ENCODE measurements around the gene EGF.

The EGF gene

DNA sequence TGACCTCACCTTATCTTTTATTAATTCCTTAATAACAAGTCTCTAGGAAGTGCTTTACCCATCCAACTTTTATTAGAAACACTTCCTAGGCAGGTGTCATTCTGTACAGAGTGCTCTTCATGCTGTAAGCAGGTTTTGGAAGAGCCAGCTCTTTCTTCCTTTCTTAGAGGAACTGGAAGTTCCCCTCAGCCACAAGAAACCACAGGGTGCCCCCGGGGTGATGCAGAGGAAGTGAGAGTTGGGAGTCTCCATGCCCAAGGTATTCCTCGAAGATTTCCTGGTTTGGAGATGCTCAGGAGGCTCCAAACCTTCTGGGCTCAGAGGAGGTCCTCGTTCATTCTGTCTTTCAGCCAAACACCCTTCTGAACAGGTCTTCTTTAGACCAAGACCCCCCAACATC, 83.8 kb downstream of the EGF start:
- H3K4me1 ChIP-seq (ENCODE audit: insufficient read depth, low read length): no peaks in the 10 kb centered on the region
- H3K27me3 ChIP-seq (ENCODE audit: insufficient read depth, low read length): no peaks in the 10 kb centered on the region
- no peak overlapping the region for H2AFZ ChIP-seq (ENCODE audit: low read depth, low read length)
- H3K36me3 ChIP-seq (ENCODE audit: insufficient read depth, low read length): no peaks in the 10 kb centered on the region
- H3K9me3 ChIP-seq (ENCODE audit: low read length): no peaks in the 10 kb centered on the region
- no peak overlapping the region for H3K4me3 ChIP-seq (ENCODE audit: low read length)

DNA sequence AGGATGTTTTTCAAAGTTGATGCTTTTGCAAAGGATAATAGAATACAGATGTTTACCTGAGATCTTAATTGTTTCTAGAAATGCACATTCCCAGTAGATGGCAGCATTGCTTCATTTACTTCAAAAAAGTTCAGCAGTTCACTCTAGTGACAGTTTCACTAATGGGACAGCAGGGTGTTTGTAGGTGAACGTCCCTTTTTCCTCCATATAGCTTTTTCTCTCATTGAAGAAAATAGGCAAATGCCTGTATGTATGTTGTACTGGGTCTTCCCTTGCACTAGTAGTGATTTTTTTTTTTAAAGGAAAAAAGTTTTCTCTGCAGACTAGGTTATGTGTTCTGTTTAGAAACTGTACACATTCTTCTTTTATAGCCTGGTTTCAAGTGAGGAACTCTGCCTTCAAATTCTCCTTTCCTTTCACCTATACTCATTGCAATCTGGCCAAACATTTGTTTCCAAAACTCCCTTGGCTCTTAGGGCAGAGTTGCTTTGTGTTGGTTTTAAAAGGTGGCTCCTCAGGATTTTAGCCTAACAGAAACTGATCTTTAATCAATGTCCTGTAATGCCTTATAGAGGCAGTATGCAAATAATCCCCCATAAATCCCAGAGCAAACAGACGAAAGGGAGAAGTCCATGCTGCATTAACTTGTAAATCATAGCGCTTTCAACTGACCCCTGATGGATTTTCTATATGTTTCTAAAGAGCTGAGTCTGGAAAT, 86.3 kb downstream of the EGF start:
- no peaks in the 10 kb centered on the region for H3K27me3 ChIP-seq (ENCODE audit: insufficient read depth, low read length)
- no peak overlapping the region for H2AFZ ChIP-seq (ENCODE audit: low read depth, low read length)
- H3K9me3 ChIP-seq (ENCODE audit: low read length): no peaks in the 10 kb centered on the region
- H3K4me1 ChIP-seq (ENCODE audit: insufficient read depth, low read length): no peaks in the 10 kb centered on the region
- no peak overlapping the region for H3K4me3 ChIP-seq (ENCODE audit: low read length)
- H3K36me3 ChIP-seq (ENCODE audit: insufficient read depth, low read length): no peaks in the 10 kb centered on the region

DNA sequence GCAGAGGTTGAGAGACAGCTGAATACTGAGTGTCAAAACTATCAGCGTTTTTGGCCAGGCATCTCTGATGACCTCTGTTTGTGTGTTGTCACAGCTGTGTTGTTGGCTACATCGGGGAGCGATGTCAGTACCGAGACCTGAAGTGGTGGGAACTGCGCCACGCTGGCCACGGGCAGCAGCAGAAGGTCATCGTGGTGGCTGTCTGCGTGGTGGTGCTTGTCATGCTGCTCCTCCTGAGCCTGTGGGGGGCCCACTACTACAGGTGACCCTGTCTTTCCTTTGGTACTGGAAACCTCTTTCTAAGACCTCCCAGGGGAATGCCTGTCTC, 86.9 kb downstream of the EGF start:
- H3K4me1 ChIP-seq (ENCODE audit: insufficient read depth, low read length): no peaks in the 10 kb centered on the region
- no peaks in the 10 kb centered on the region for H3K27me3 ChIP-seq (ENCODE audit: insufficient read depth, low read length)
- no peak overlapping the region for H2AFZ ChIP-seq (ENCODE audit: low read depth, low read length)
- no peaks in the 10 kb centered on the region for H3K36me3 ChIP-seq (ENCODE audit: insufficient read depth, low read length)
- H3K4me3 ChIP-seq (ENCODE audit: low read length): no peak overlapping the region
- H3K9me3 ChIP-seq (ENCODE audit: low read length): no peaks in the 10 kb centered on the region

DNA sequence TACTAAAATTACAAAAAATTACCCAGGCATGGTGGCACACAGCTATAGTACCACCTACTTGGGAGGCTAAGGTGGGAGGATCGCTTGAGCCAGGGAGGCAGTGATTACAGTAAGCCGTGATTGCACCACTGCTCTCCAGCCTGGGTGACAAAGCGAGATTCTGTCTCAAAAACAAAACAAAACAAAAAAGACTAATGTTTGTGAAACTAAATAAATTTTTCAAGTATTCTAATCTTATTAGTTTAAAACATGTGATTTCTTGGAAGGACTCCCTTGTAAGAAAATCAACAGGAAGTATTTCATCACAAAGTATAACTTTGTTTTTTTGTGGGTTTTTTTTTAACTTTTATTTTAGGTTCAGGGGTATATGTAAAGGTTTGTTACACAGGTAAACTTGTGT, 89.6 kb downstream of the EGF start:
- Histone ChIP-seq H3K4me3 (ENCODE audit: low read length) (no peak overlapping the region), H2AFZ (ENCODE audit: low read depth, low read length) (no peak overlapping the region), H3K4me1 (ENCODE audit: insufficient read depth, low read length) (peaks cover 3% of the 10 kb centered on the region), H3K9me3 (ENCODE audit: low read length) (no peaks in the 10 kb centered on the region), H3K27me3 (ENCODE audit: insufficient read depth, low read length) (no peaks in the 10 kb centered on the region), H3K36me3 (ENCODE audit: insufficient read depth, low read length) (no peaks in the 10 kb centered on the region)

DNA sequence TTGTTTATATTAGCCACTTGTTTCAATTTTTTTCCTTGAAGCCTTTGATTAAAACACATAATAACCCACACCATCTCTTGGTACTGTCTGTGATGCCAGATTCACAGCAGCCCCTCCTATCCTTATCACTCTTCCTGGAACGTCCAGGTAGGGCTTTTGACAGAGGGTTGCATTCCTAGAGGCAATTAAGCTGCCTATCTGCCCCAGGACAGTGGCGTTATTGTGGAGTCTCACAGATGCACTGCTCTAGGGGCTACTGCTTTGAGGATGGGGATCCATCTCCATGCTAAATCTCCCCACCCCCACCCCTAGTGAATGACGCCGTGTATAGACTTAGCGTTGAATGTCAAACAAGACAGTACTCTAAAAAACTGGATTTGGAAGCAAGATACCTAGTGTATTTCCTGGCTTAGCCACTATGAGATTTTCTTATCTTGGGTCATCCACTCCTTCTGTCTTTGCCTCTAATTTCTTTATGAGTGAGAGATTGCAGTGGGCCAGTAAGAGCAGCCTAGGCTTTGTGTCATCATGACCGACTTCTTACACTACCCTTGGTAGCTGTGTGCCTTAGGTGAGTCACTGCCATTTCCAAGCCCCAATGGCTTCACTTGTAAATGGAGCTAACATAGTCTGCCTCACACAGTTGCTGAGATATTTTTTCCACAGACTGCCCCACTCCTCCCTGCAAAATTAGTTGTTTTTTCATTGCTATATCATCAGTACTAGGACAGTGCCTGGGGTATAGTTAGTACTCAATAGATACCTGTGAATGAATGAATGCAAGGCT, 90.9 kb downstream of the EGF start:
- H2AFZ ChIP-seq (ENCODE audit: low read depth, low read length): no peak overlapping the region
- no peaks in the 10 kb centered on the region for H3K9me3 ChIP-seq (ENCODE audit: low read length)
- peaks cover 14% of the 10 kb centered on the region for H3K4me1 ChIP-seq (ENCODE audit: insufficient read depth, low read length)
- no peaks in the 10 kb centered on the region for H3K36me3 ChIP-seq (ENCODE audit: insufficient read depth, low read length)
- no peak overlapping the region for H3K4me3 ChIP-seq (ENCODE audit: low read length)
- H3K27me3 ChIP-seq (ENCODE audit: insufficient read depth, low read length): no peaks in the 10 kb centered on the region

DNA sequence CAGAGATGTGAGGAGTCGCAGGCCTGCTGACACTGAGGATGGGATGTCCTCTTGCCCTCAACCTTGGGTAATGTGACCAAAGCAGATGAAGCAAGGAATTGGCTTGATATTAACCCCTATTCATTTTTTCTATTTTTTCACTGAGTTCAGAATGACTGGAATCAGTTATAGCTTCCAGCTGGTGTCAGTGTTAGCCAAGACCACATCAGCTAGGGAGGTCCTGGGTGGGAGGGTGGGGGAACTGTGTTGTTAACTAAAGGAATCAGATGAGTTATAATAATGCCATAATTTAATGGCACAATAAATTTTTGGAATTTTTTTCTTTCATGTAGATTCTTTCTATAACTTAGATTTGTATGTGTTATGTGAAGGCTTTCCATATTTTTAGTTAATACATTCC, 91.9 kb downstream of the EGF start:
- H3K36me3 ChIP-seq (ENCODE audit: insufficient read depth, low read length): no peaks in the 10 kb centered on the region
- H3K4me1 ChIP-seq (ENCODE audit: insufficient read depth, low read length): peaks cover 24% of the 10 kb centered on the region
- no peak overlapping the region for H2AFZ ChIP-seq (ENCODE audit: low read depth, low read length)
- H3K4me3 ChIP-seq (ENCODE audit: low read length): no peak overlapping the region
- no peaks in the 10 kb centered on the region for H3K27me3 ChIP-seq (ENCODE audit: insufficient read depth, low read length)
- H3K9me3 ChIP-seq (ENCODE audit: low read length): no peaks in the 10 kb centered on the region

DNA sequence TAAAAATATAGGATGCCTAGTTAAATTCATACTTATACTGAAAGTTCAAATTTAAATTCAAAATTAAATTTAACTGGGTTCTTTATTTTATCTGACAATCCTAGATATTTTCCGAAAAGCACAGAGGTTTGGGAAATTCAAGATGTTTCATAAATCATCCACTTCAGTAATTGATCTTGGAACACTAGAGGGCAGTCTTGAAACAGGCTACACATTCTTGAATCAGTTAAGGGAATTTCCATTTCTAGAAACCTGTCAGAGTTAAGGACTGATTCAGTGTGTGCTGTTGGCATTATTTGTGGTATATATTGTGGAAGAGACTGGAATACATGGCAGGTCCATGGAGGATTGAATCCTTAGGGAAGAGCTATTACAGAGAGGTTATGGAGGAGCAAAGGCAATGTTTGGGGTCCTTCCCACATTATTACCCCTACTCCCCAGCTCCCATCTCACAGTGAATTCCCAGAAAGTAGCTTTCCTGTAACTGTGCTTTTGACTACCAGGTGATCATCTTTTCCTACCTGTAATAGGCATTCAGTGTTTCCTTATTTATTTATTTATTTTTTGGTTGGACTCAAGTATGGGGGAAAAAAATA, 92.9 kb downstream of the EGF start:
- no peaks in the 10 kb centered on the region for H3K9me3 ChIP-seq (ENCODE audit: low read length)
- H2AFZ ChIP-seq (ENCODE audit: low read depth, low read length): no peak overlapping the region
- peaks cover 27% of the 10 kb centered on the region for H3K4me1 ChIP-seq (ENCODE audit: insufficient read depth, low read length)
- H3K27me3 ChIP-seq (ENCODE audit: insufficient read depth, low read length): no peaks in the 10 kb centered on the region
- H3K4me3 ChIP-seq (ENCODE audit: low read length): no peak overlapping the region
- H3K36me3 ChIP-seq (ENCODE audit: insufficient read depth, low read length): no peaks in the 10 kb centered on the region

DNA sequence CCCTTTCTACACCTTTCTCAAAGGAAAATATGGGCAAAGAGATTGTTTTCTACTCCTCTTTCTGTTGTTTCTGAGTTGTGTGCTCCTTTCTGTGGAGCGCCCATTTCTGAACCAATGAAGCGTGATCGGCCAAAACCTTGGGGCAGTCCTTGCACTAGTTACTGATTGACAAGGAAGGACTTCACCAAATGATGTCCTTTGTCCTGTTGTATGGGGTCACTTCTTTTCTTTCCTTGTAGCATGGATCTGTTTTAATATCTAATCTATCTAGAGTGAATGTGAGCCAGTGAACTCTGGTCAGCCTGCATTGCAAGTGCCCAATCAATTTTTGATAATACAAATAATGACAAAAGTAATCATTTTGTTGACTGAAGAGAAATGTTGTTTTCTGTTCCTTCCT, 94.5 kb downstream of the EGF start:
- no peaks in the 10 kb centered on the region for H3K9me3 ChIP-seq (ENCODE audit: low read length)
- peaks cover 27% of the 10 kb centered on the region for H3K4me1 ChIP-seq (ENCODE audit: insufficient read depth, low read length)
- H2AFZ ChIP-seq (ENCODE audit: low read depth, low read length): no peak overlapping the region
- no peak overlapping the region for H3K4me3 ChIP-seq (ENCODE audit: low read length)
- H3K27me3 ChIP-seq (ENCODE audit: insufficient read depth, low read length): no peaks in the 10 kb centered on the region
- H3K36me3 ChIP-seq (ENCODE audit: insufficient read depth, low read length): no peaks in the 10 kb centered on the region

DNA sequence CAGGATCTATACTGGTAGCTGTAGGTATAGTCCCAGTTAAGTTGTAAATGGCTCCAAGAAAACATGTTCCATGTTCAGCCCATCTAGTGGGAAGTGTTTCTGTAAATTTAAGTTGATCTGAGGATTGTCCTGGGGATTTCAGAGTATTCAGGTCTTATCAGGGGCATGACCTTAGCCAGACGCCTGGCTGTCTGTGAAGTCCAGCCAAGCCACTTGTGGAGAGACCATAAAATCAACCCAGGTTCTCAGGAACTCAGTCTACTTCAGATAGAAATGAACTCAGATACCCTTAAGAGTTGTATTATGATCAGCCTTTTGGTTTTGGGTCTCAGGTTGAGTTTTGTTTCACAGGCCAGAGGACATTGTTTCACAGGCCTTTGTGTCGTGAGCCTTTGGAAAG, 95.9 kb downstream of the EGF start:
- Histone ChIP-seq H3K36me3 (ENCODE audit: insufficient read depth, low read length) (no peaks in the 10 kb centered on the region), H3K4me3 (ENCODE audit: low read length) (no peak overlapping the region), H3K27me3 (ENCODE audit: insufficient read depth, low read length) (no peaks in the 10 kb centered on the region), H3K4me1 (ENCODE audit: insufficient read depth, low read length) (peaks cover 27% of the 10 kb centered on the region), H2AFZ (ENCODE audit: low read depth, low read length) (no peak overlapping the region), H3K9me3 (ENCODE audit: low read length) (no peaks in the 10 kb centered on the region)

DNA sequence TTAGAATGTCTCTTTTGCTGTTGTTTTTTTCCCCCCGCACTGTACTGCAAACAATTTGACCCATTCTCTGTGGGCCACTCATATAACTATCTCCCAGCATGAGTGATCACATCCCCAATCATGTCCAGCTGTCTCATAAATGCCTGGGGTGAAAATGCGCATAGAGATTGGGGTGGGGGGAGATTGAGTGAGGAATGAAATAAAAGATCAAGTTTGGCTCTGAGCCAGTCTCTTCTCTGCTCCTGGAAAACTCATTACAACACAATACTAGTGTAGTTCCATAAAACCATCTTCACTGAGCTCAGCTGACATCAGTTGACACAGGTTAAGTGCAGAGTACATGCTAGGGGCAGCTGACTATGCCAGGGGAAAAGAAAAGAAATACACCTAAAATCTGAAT, 96.9 kb downstream of the EGF start:
- Histone ChIP-seq H3K27me3 (ENCODE audit: insufficient read depth, low read length) (no peaks in the 10 kb centered on the region), H3K9me3 (ENCODE audit: low read length) (no peaks in the 10 kb centered on the region), H3K4me3 (ENCODE audit: low read length) (no peak overlapping the region), H3K4me1 (ENCODE audit: insufficient read depth, low read length) (peaks cover 27% of the 10 kb centered on the region), H2AFZ (ENCODE audit: low read depth, low read length) (no peak overlapping the region), H3K36me3 (ENCODE audit: insufficient read depth, low read length) (no peaks in the 10 kb centered on the region)

DNA sequence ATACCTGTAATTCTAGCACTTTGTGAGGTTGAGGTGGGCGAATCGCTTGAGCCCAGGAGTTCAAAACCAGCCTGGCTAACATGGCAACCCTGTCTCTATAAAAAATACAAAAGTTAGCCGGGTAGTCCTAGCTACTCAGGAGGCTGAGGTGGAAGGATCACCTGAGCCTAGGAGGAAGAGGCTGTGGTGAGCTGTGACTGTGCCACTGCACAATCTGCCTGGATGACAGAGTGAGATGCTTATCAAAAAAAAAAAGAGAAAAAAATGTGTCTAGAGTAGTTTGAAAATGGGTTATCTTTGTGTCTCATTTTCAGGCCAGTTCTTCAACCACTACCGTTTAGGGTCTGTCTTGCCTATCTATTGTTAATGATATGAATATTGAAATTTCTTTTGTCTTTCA, 98.1 kb downstream of the EGF start:
- H3K4me3 ChIP-seq (ENCODE audit: low read length): no peak overlapping the region
- no peak overlapping the region for H2AFZ ChIP-seq (ENCODE audit: low read depth, low read length)
- no peaks in the 10 kb centered on the region for H3K36me3 ChIP-seq (ENCODE audit: insufficient read depth, low read length)
- peaks cover 27% of the 10 kb centered on the region for H3K4me1 ChIP-seq (ENCODE audit: insufficient read depth, low read length)
- H3K27me3 ChIP-seq (ENCODE audit: insufficient read depth, low read length): no peaks in the 10 kb centered on the region
- H3K9me3 ChIP-seq (ENCODE audit: low read length): no peaks in the 10 kb centered on the region

DNA sequence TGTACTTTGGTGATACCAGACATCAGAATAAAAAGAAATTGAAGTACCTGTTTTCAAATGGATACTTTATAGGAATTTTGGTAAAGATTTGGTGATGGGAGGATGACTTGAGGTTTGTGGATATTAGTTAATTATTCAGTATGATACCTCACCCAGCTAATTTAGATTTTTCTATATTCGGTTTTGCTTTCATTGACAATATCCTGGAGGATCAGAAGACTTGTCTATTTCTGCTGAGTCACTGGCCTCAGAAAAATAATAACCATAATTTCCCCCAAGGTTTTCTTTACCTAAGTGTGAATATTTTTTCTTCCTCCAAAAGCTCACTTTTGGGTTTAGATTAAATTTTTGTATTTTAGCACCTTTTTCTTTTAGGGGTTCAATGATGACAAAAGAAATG, 100.2 kb downstream of the EGF start:
- Histone ChIP-seq H3K4me3 (ENCODE audit: low read length) (no peak overlapping the region), H3K4me1 (ENCODE audit: insufficient read depth, low read length) (peaks cover 19% of the 10 kb centered on the region)

DNA sequence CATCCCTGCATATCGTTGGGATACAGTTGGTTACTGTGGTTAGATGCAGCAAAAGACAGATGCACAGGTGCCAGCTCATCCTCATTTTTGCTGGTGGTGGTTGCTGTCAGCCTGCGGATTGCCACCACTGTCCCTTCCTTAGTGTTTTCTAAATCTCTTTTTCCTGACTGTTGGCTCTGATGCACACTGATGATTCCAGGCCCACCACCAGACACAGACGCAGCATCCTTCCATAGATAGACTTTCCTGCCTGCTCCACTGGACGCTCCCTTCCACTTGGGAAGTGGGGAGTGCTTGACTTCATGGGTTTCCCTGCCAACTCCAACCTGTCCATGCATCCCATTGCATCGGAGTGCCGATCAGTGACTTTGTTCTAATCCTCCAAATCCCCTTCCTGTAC, 101.5 kb downstream of the EGF start:
- Histone ChIP-seq H3K36me3 (ENCODE audit: insufficient read depth, low read length) (no peaks in the 10 kb centered on the region), H3K4me3 (ENCODE audit: low read length) (no peak overlapping the region), H3K9me3 (ENCODE audit: low read length) (no peaks in the 10 kb centered on the region), H3K27me3 (ENCODE audit: insufficient read depth, low read length) (no peaks in the 10 kb centered on the region), H2AFZ (ENCODE audit: low read depth, low read length) (no peak overlapping the region), H3K4me1 (ENCODE audit: insufficient read depth, low read length) (peaks cover 6% of the 10 kb centered on the region)

More for the DNA sequence above, 100.2 kb downstream of the EGF start:
- Histone ChIP-seq H3K9me3 (ENCODE audit: low read length) (no peaks in the 10 kb centered on the region), H2AFZ (ENCODE audit: low read depth, low read length) (no peak overlapping the region), H3K27me3 (ENCODE audit: insufficient read depth, low read length) (no peaks in the 10 kb centered on the region), H3K36me3 (ENCODE audit: insufficient read depth, low read length) (no peaks in the 10 kb centered on the region)
